IPS-NIHi11 (cell line): ENCODE measurements around the gene SLC39A10.

ENCODE experiments used
- DNase-seq: peaks from one replicate; pipeline ENCODE4 v3.0.0; 2012; ENCODE audit warnings: mixed read lengths, low spot score

SLC39A10 gene

GRCh38 chr2:195730912-195731311, 73.9 kb downstream of the SLC39A10 start:
- DNase-seq, result no peak

DNA sequence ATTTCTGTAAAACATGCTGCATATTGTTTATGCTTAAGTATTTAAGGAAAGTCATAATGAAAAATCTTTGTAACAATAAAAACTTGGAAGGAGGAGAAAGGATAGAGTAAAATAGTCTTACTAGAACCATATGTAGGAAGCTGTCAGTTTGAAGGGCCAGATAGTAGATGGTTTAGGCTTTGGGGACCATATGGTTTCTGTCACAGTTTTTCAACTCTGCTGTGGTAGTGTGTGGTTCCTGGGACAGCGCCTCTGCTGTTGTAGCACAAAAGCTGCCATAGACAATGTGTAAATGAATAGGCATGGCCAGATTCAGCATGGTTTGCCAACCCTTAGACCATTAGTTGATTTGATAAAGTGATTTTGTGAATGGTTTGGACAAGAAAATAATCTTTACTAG, 75.5 kb downstream of the SLC39A10 start:
- DNase-seq, result no peak

- DNase-seq, result no peak
Observed at GRCh38 chr2:195733831-195734230, 76.8 kb downstream of the SLC39A10 start.

DNA sequence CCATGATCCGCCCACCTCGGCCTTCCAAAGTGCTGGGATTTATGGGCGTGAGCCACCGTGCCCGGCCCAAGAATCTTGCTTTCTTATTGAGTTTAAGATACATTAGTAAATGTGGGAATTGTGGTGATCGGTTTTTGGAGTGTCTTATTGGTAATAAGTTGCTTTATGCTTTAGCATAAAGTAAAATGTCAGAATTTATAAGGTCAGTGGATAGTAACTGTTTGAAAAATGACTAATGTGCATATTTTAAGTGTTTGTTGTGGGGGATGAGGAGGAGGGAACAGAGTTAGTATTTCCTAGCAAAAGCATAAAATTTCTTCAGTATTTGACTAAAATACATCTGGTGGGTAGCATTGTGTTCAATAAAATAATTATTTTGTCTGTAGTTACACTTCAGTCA, 77.4 kb downstream of the SLC39A10 start:
- DNase-seq, result no peak

DNA sequence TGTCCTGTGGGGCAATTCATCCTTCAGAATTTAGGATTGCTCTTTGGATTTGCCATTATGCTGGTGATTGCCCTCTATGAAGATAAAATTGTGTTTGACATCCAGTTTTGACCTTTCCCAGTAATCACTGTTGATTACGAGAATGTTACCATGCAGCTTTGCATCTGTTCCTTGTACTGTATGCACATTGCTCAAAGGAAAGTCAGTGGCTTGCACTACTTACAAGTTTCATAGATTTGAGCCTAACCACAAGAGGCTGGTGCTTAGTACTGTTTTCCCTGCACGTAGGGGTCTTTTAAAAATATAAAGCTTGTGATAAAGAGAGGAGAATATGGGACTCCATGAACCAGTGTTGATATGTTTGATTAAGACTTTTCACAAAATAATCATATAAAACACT, 77.9 kb downstream of the SLC39A10 start:
- DNase-seq, result no peak

GRCh38 chr2:195735347-195735746, 78.3 kb downstream of the SLC39A10 start:
- DNase-seq, result no peak

DNA sequence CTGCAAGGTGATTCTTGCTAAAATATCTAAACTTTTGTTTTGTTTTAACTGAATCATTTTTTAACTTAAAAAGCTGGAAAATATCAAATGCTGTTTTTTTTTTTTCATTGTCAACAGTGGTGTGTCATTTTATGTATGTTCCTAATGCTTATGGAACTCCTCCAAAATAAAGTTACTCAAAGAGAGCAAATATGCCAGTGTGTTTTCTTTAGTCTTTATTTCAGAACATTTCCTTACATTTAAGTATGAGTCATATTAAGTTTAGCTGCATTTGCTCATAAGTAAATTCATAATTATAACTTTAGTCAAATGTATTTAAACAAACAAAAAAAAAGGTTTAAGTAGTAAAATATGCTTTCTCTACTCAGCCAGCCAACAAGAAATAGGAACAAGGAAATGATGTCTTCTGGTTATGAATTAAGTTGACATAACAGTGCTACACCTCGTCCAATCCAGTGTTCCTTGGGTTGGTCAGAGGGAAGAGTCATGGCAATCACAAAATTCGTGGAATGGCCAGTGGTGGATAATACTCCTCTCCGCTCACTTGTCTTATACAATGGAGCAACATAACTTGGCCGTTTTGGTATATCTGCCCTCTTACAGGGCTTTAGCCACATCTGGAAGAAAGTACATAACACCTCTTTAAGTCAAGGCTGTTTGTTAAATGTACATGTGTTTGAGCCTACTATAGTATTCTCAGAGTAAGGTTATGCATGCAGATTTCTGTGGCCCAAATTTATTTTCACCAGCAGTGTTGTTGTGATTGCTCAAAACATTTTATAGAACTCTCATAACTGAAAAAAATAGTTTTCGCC, 80.7 kb downstream of the SLC39A10 start:
- DNase-seq, result no peak

DNA sequence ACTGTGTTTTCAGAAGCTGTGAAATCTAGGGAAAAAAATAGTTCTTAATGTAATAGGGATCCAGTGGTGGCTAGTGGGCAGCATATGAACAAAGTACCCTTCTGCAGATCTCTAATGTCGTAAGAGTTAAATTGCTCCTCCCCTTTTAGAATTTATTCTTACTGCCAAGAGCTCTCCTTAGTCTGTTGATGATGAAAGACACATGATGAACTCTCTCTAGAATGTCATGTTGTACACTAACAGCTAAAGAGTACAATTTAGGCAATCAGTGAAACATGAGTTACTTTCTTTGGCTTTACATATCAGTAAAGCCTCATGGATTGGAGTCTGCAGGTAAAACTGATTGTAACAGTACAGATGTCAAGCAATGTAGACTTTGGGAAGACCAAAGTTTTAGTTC, 84.2 kb downstream of the SLC39A10 start:
- DNase-seq, result no peak

DNA sequence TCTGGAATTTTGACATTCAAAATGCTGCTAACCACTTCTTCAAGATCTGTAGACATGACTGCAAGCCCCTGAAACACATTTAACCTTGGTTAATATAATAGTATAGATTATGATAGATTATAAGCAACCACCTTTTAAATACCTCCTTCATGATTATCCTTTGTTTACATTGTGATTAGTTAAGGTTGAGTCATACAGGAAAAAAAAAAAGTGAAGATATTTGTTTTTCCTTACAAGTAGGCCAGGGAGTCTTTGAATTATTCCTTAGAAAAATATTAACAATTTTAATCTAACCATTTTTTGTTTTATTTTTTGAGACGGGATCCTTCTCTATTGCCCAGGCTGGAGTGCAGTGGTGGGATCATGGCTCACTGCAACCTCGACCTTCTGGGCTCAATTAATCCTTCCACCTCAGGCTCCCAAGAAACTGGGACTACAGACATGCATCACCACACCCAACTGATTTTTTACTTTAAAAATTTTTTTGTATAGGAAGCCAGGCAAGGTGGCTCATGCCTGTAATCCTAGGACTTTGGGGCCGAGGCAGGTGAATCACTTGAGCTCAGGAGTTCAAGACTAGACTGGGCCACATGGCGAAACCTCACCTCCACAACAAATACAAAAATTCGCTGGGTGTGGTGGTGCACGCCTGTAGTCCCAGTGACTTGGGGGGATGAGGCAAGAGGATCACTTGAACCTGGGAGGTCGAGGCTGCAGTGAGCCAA, 99.4 kb downstream of the SLC39A10 start:
- DNase-seq, result no peak

DNA sequence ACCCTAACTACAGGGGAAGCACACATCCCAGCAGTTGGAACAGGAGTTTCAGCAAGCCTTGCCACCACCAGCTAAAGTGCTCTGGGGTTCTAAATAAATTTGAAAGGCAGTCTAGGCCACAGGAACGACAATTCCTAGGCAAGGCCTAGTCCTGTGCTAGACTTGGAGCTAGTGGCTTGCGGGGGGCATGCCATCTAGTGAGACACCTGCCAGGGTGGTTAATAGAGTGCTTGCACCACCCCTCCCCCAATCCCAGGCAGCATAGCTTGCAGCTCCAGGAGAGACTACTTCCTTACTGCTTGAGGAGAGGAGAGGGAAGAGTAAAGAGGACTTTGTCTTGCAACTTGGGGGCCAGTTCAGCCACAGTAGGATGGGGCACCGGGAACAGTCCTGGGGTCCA, 101.8 kb downstream of the SLC39A10 start:
- no peak for DNase-seq

DNA sequence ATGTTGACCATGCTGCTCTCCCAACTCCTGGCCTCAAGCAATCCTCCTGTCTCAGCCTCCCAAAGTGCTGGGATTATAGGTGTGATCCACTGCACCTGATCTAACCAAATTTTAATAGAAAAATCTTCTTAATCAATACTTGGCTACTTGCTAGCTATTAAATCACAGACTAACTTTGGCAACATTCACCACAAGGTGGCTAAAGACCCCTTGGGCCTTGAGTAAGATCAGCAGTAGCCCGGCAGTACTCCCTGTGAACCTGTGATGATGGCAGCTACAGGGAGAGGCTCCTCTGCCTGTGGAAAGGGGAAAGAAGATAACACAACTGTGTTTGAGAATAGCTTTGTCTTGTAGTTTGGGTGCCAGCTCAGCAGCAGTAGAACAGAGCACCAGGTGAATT, 102.9 kb downstream of the SLC39A10 start:
- no peak for DNase-seq

- no peak for DNase-seq
Observed at GRCh38 chr2:195763866-195764265, 106.8 kb downstream of the SLC39A10 start.

- no peak for DNase-seq
Observed at GRCh38 chr2:195766691-195767090, 109.7 kb downstream of the SLC39A10 start.

- DNase-seq, result no peak
Observed at GRCh38 chr2:195768431-195768830, 111.4 kb downstream of the SLC39A10 start.

DNA sequence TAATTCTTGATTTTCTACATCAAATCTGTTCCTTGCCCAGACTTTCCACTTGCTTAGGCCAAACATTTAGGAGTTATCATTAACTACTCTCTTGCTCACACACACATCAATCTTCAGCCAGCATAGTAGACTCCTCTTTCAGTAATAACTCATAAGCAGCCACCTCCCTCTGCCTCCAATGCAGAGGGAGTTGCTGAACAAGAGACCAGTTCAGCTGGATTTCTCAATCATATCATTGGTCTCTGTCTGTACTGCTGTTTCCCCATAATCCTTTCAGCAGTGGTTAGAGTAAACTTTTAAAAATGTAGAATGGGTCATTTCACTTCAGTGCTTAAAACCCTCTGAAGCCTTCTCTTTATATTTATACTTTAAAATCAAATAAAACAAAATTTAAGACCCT, 112.9 kb downstream of the SLC39A10 start:
- no peak for DNase-seq

GRCh38 chr2:195779491-195779890, 122.5 kb downstream of the SLC39A10 start:
- DNase-seq, result no peak

DNA sequence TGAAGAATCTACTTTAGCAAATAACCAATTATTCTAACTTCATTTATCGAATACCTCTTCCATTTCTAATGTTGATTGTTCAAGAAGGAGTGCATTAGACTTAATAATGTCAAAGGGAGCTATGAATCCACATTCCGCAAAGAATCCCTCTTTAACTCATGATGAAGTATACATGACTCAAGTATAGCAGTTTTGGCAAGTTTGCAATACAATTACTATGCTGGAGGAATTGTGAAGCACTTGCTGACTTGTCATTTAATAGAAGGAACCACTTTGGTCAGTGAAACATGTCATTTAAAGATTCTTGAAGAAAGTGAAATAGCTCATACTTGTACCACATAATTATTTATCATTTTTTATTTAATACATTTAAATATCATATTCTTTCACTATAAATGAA, 125.1 kb downstream of the SLC39A10 start:
- no peak for DNase-seq
